GM19035 (cell line): ENCODE measurements around the gene MXD3.
"Not testable (repeated sequence)": the region's sequence is repeated elsewhere in the genome, so short reads cannot be mapped to it uniquely, and the experiment has no call there.

Experiments
- ATAC-seq: cut with Tn5 transposase; IDR thresholded peaks from one replicate; pipeline ENCODE4 v1.9.1; 2021; ENCODE audit not compliant: unreplicated experiment

MXD3 gene

GRCh38 chr5:177343777-177344176 is 32.1 kb upstream of the MXD3 start:
- ATAC-seq, result no peak

- not testable (repeated sequence) for ATAC-seq
Measured at GRCh38 chr5:177343000-177343399, 31.3 kb upstream of the MXD3 start.

- no peak for ATAC-seq
Measured at GRCh38 chr5:177339107-177339638, 27.5 kb upstream of the MXD3 start.

GRCh38 chr5:177338251-177339106 is 26.8 kb upstream of the MXD3 start:
- ATAC-seq, result no peak

GRCh38 chr5:177336603-177337494 is 25.2 kb upstream of the MXD3 start:
- ATAC-seq, result no peak

- ATAC-seq, result no peak
Measured at GRCh38 chr5:177336112-177336511, 24.4 kb upstream of the MXD3 start.

- ATAC-seq, result no peak
Measured at GRCh38 chr5:177335701-177336065, 24.0 kb upstream of the MXD3 start.

GRCh38 chr5:177334781-177335700 is 23.3 kb upstream of the MXD3 start:
- no peak for ATAC-seq

- ATAC-seq, result no peak
Measured at GRCh38 chr5:177334155-177334551, 22.5 kb upstream of the MXD3 start.

- no peak for ATAC-seq
Measured at GRCh38 chr5:177333420-177334154, 21.9 kb upstream of the MXD3 start.

- ATAC-seq, result no peak
Measured at GRCh38 chr5:177332896-177333260, 21.2 kb upstream of the MXD3 start.

GRCh38 chr5:177332031-177332895 is 20.6 kb upstream of the MXD3 start:
- ATAC-seq, result no peak

GRCh38 chr5:177330991-177331842 is 19.5 kb upstream of the MXD3 start:
- no peak for ATAC-seq

- no peak for ATAC-seq
Measured at GRCh38 chr5:177329883-177330282, 18.2 kb upstream of the MXD3 start.

- no peak for ATAC-seq
Measured at GRCh38 chr5:177328545-177329231, 17.0 kb upstream of the MXD3 start.

- ATAC-seq, result no peak
Measured at GRCh38 chr5:177327539-177328522, 16.1 kb upstream of the MXD3 start.
